Sigmoid colon (tissue), 3 donors: Measurements from ENCODE around the gene DDX1.

ENCODE experiments used
- POLR2A ChIP-seq, 2 donors: fragments of 450-650 bp; IDR thresholded peaks; one replicate each; pipeline ENCODE4 v1.6.1; 2016; ENCODE audit warnings: antibody characterized with exemption in 2 of 2, mild to moderate bottlenecking in 2 of 2, moderate library complexity in 2 of 2
- TF ChIP-seq, protein P1 (sequence below), 4 experiments: fragments of 450-650 bp in 3 of 4; fragments of 200-600 bp in 1 of 4; IDR thresholded peaks; one replicate each; pipeline ENCODE4 v1.5.1; 2016 to 2019; ENCODE audit warnings: antibody characterized with exemption in 4 of 4, mild to moderate bottlenecking in 3 of 4, moderate library complexity in 2 of 4

DNA sequence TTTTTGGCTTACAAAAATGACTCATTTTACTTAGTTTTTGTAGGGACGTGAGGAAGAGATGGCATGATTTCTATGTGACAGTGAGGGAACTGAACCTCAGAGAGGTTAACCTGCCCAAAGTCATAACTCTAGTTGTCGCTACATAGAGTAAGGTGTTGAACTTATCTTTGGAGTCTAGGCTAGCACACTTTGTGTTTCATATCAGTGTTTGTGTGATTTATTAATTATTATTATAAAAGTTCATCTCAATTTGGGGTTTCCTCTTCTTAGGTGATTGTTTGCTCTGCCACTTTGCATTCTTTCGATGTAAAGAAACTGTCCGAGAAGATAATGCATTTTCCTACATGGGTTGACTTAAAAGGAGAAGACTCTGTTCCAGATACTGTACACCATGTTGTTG is 28.3 kb downstream of the DDX1 start:
- TF ChIP-seq, protein P1, sequence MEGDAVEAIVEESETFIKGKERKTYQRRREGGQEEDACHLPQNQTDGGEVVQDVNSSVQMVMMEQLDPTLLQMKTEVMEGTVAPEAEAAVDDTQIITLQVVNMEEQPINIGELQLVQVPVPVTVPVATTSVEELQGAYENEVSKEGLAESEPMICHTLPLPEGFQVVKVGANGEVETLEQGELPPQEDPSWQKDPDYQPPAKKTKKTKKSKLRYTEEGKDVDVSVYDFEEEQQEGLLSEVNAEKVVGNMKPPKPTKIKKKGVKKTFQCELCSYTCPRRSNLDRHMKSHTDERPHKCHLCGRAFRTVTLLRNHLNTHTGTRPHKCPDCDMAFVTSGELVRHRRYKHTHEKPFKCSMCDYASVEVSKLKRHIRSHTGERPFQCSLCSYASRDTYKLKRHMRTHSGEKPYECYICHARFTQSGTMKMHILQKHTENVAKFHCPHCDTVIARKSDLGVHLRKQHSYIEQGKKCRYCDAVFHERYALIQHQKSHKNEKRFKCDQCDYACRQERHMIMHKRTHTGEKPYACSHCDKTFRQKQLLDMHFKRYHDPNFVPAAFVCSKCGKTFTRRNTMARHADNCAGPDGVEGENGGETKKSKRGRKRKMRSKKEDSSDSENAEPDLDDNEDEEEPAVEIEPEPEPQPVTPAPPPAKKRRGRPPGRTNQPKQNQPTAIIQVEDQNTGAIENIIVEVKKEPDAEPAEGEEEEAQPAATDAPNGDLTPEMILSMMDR (IDR thresholded peaks at IDR 0.05) = no peak
- TF ChIP-seq POLR2A (IDR thresholded peaks at IDR 0.05) = no peak
